Astrocyte (in vitro differentiated cells and primary cell): ENCODE data around the gene IL19. TPM values are rescaled to one million over a fixed set of nuclear protein-coding genes. Genes with fewer than 3 reads are reported as not detected.
A peak's percentile ranks its signal among the peaks of the same experiment; 100 is the strongest.

Source experiments
- DNase-seq: peaks from one replicate; pipeline ENCODE4 v3.0.0-alpha.2; 2010; ENCODE audit warnings: low read depth
- FAIRE-seq: peaks from 2 replicates; lab custom pipeline; 2011; peaks lifted over from hg19 to GRCh38; lab: Jason Lieb, UNC
- H2AFZ ChIP-seq: 2 replicates; pipeline ENCODE4 v1.6.0; 2012; ENCODE audit warnings: low read depth, low read length, inconsistent platforms
- H3K27ac ChIP-seq: 2 replicates; pipeline ENCODE4 v1.5.1; 2011; ENCODE audit warnings: low read depth, low read length, inconsistent platforms
- H3K27me3 ChIP-seq: 2 replicates; pipeline ENCODE4 v1.6.0; 2011; ENCODE audit warnings: low read length, inconsistent platforms; ENCODE audit not compliant: insufficient read depth
- H3K36me3 ChIP-seq: 2 replicates; pipeline ENCODE4 v1.5.1; 2011; ENCODE audit warnings: low read length, inconsistent platforms; ENCODE audit not compliant: insufficient read depth
- H3K4me1 ChIP-seq: 2 replicates; pipeline ENCODE4 v1.5.1; 2011; ENCODE audit warnings: low read length, inconsistent platforms; ENCODE audit not compliant: insufficient read depth
- H3K4me2 ChIP-seq: 2 replicates; pipeline ENCODE4 v1.6.0; 2012; ENCODE audit warnings: low read length, inconsistent platforms
- H3K4me3 ChIP-seq: 2 replicates; pipeline ENCODE4 v1.5.1; 2011; ENCODE audit warnings: low read depth, mild to moderate bottlenecking, low read length, inconsistent platforms; ENCODE audit not compliant: insufficient read depth
- H3K79me2 ChIP-seq: 2 replicates; pipeline ENCODE4 v1.6.0; 2012; ENCODE audit warnings: mild to moderate bottlenecking, low read length, inconsistent platforms; ENCODE audit not compliant: insufficient read depth
- H3K9ac ChIP-seq: 2 replicates; pipeline ENCODE4 v1.6.0; 2012; ENCODE audit warnings: mild to moderate bottlenecking, low read length, inconsistent platforms
- H3K9me3 ChIP-seq: 2 replicates; pipeline ENCODE4 v1.5.1; 2012; ENCODE audit warnings: low read depth, mild to moderate bottlenecking, low read length, inconsistent platforms; ENCODE audit not compliant: insufficient read depth
- H4K20me1 ChIP-seq: 2 replicates; pipeline ENCODE4 v1.6.0; 2012; ENCODE audit warnings: low read length, inconsistent platforms; ENCODE audit not compliant: insufficient read depth
- H3K27ac Mint-ChIP-seq: one replicate; pipeline ENCODE4 v1.8.0; 2021; ENCODE audit warnings: mild to moderate bottlenecking, mixed read lengths; ENCODE audit not compliant: unreplicated experiment
- H3K27me3 Mint-ChIP-seq: one replicate; pipeline ENCODE4 v1.8.0; 2021; ENCODE audit warnings: low read depth, mixed read lengths; ENCODE audit not compliant: unreplicated experiment
- H3K36me3 Mint-ChIP-seq: one replicate; pipeline ENCODE4 v1.8.0; 2021; ENCODE audit warnings: low read depth, mixed read lengths; ENCODE audit not compliant: unreplicated experiment
- H3K4me1 Mint-ChIP-seq: one replicate; pipeline ENCODE4 v1.8.0; 2021; ENCODE audit warnings: low read depth, mixed read lengths; ENCODE audit not compliant: unreplicated experiment
- H3K4me3 Mint-ChIP-seq: one replicate; pipeline ENCODE4 v1.8.0; 2021; ENCODE audit warnings: mild to moderate bottlenecking, moderate library complexity, mixed read lengths; ENCODE audit not compliant: unreplicated experiment
- H3K9me3 Mint-ChIP-seq: one replicate; pipeline ENCODE4 v1.8.0; 2021; ENCODE audit warnings: mild to moderate bottlenecking, mixed read lengths; ENCODE audit not compliant: unreplicated experiment
- CTCF ChIP-seq: IDR thresholded peaks from 2 replicates; pipeline ENCODE4 v1.5.1; 2011; ENCODE audit warnings: low read depth, mild to moderate bottlenecking, inconsistent platforms, low read length, moderate library complexity; ENCODE audit not compliant: insufficient read depth
- EZH2 ChIP-seq: IDR thresholded peaks from 2 replicates; pipeline ENCODE4 v1.6.1; 2012; ENCODE audit warnings: mild to moderate bottlenecking, low read length, inconsistent platforms; ENCODE audit not compliant: insufficient read depth
- total RNA-seq: library from RNA; stranded (reverse); gene quantifications from 2 replicates; pipeline ENCODE4 v1.2.1, GENCODE V29; 2021

Gene IL19
- total RNA-seq, 1 donor from 2014 or later, result 0.23 TPM

DNA sequence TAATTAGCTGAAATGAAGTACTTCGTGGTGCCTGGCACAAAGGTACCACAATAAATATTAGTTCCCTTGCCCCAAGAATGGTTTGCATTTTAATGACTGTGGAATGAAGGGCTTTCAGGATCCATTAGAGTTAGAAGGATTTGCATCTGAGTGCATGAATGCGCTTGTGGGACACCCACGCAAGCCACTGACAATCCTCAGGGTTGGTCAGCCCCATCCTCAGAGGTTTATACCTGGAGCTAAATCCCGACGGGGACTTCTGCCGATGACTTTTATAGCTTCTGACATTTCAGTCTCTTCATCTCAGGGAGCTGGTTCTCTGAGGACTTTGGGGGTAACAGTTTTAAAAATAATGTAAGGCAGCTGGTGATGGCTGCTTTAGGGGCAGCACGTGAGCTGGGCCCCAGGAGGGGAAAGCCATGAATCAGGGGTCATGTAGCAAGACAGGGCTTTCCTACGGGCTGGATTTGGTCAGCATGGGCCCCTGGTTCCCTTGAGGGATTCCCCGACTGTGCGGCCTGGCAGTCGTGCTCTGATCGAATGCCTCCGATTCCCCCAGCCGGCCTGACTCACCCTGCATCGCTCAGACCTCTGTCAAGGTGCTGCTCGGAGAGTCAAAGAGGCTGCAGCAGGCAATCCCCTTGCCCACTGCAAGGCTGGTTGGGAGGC lies 22.5 kb downstream of the IL19 start:
- Histone ChIP-seq H3K4me3 (no peak overlapping the region), H3K9ac (no peak overlapping the region), H3K79me2 (no peaks in the 10 kb centered on the region), H4K20me1 (no peaks in the 10 kb centered on the region), H3K4me2 (no peak overlapping the region), H3K27ac (no peak overlapping the region), H3K36me3 (no peaks in the 10 kb centered on the region), H3K27me3 (peaks cover under 1% of the 10 kb centered on the region), H2AFZ (no peak overlapping the region), H3K9me3 (no peaks in the 10 kb centered on the region), H3K4me1 (peaks cover 6% of the 10 kb centered on the region)
- H3K36me3 Mint-ChIP-seq, result no peaks in the 10 kb centered on the region
- TF ChIP-seq EZH2, result no peak
- TF ChIP-seq CTCF, result no peak
- no peak overlapping the region for H3K4me3 Mint-ChIP-seq
- H3K4me1 Mint-ChIP-seq, result peaks cover 13% of the 10 kb centered on the region
- peak overlapping the region; percentile 94 for H3K27ac Mint-ChIP-seq
- FAIRE-seq (no peak), DNase-seq (peak; percentile 54)
- H3K27me3 Mint-ChIP-seq, result peaks cover 12% of the 10 kb centered on the region
- no peaks in the 10 kb centered on the region for H3K9me3 Mint-ChIP-seq

- no peak overlapping the region for H3K4me3 Mint-ChIP-seq
- no peaks in the 10 kb centered on the region for H3K36me3 Mint-ChIP-seq
- H3K27ac Mint-ChIP-seq, result no peak overlapping the region
- FAIRE-seq (no peak), DNase-seq (no peak)
- peaks cover 13% of the 10 kb centered on the region for H3K4me1 Mint-ChIP-seq
- H3K4me2 ChIP-seq, result no peak overlapping the region
- H3K27ac ChIP-seq, result no peak overlapping the region
- TF ChIP-seq CTCF, result no peak
- no peak for TF ChIP-seq EZH2
- H3K4me1 ChIP-seq, result peaks cover 6% of the 10 kb centered on the region
- H3K79me2 ChIP-seq, result no peaks in the 10 kb centered on the region
- H4K20me1 ChIP-seq, result no peaks in the 10 kb centered on the region
- H3K27me3 ChIP-seq, result no peaks in the 10 kb centered on the region
- no peaks in the 10 kb centered on the region for H3K36me3 ChIP-seq
- H3K9ac ChIP-seq, result no peak overlapping the region
- H3K4me3 ChIP-seq, result no peak overlapping the region
- no peak overlapping the region for H2AFZ ChIP-seq
- H3K9me3 Mint-ChIP-seq, result no peaks in the 10 kb centered on the region
- peaks cover 16% of the 10 kb centered on the region for H3K27me3 Mint-ChIP-seq
- no peaks in the 10 kb centered on the region for H3K9me3 ChIP-seq
Measured at GRCh38 chr1:206793620-206794019, 23.0 kb downstream of the IL19 start.

GRCh38 chr1:206794294-206794908 lies 23.8 kb downstream of the IL19 start:
- H3K27ac Mint-ChIP-seq, result no peak overlapping the region
- Histone ChIP-seq H3K9me3 (no peaks in the 10 kb centered on the region), H3K27me3 (peaks cover 6% of the 10 kb centered on the region), H3K9ac (no peak overlapping the region), H3K27ac (no peak overlapping the region), H3K4me2 (no peak overlapping the region), H3K36me3 (no peaks in the 10 kb centered on the region), H2AFZ (no peak overlapping the region), H4K20me1 (no peaks in the 10 kb centered on the region), H3K4me3 (no peak overlapping the region), H3K79me2 (no peaks in the 10 kb centered on the region), H3K4me1 (peaks cover 6% of the 10 kb centered on the region)
- H3K36me3 Mint-ChIP-seq, result no peaks in the 10 kb centered on the region
- no peak for DNase-seq
- H3K4me3 Mint-ChIP-seq, result no peak overlapping the region
- no peak for TF ChIP-seq CTCF
- no peak for TF ChIP-seq EZH2
- FAIRE-seq, result no peak
- no peaks in the 10 kb centered on the region for H3K9me3 Mint-ChIP-seq
- H3K4me1 Mint-ChIP-seq, result peaks cover 13% of the 10 kb centered on the region
- H3K27me3 Mint-ChIP-seq, result peaks cover 23% of the 10 kb centered on the region
